GM12875 (cell line): ENCODE results near the gene RSAD1.

Source experiments
- H3K4me3 ChIP-seq: one replicate; pipeline ENCODE4 v1.5.1; 2011; ENCODE audit warnings: low read depth, low read length, control low read depth
- CTCF ChIP-seq: IDR thresholded peaks from 2 replicates; pipeline ENCODE4 v1.5.1; 2011; ENCODE audit warnings: low read depth, mild to moderate bottlenecking, control low read depth, inconsistent platforms, low read length, moderate library complexity, borderline replicate concordance; ENCODE audit not compliant: insufficient read depth

The RSAD1 gene

DNA sequence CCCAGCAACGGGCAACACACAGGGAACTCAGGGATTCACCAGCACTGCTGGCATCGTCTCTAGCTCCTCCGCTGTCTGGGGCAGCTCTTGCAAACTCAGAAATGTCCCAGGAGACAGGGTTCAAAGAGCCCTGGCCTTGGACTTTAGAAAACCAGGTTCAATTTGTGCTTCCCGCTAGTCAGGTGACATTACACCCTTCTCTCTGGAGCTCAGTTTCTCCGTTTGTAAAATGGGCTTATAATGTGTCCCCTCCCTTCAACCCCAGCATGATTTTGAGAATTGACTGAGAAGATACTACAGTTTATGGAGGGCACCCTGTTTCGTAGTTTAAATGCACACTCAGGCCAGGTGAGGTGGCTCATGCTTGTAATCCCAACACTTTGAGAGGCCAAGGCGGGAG, 27.6 kb downstream of the RSAD1 start:
- no peak for TF ChIP-seq CTCF
- no peak overlapping the region for H3K4me3 ChIP-seq

DNA sequence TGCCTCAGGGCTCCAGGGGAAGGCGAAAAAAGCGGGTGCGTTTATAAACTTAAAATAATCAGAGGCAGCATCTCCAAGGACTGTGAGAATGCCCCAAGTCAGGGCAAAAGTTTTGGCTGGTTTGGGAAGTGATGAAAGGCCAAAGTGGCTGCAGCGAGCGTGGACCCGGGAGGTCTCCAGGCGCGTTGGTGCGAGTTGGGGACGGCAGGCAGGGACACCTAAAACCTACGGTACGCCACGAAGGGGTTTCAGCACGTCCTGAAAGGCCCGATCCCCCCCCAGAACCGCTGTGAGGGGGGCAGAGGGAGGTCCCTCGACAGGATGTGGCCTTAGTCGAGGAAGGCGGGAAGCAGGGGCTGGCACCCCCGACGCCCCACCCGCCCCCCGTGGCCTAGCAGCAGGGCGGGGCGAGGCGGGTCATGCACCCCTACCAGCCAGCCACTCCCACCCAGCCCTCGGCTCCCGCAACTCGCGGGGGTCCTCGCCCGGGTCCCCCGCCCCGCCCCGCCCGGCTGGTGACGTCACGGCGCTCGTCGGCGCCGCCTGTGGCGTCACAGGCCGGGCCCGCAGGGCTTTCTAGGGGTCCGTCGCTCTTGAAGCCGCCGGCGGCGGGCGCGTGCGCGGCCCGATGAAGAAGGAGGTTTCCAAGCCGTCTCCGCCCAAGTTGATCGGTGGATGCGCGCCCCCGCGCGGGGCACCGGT, 29.4 kb downstream of the RSAD1 start, which contains the start of gene MYCBPAP:
TSS of gene MYCBPAP (plus strand) at position 569 of the 702 bp plus-strand sequence. CDS start 236 bp downstream, outside the sequence.
- TF ChIP-seq CTCF = peak; percentile 34; the same call in 1 of the 2 replicates
- H3K4me3 ChIP-seq = peak within 1 kb of the TSS; percentile 49

DNA sequence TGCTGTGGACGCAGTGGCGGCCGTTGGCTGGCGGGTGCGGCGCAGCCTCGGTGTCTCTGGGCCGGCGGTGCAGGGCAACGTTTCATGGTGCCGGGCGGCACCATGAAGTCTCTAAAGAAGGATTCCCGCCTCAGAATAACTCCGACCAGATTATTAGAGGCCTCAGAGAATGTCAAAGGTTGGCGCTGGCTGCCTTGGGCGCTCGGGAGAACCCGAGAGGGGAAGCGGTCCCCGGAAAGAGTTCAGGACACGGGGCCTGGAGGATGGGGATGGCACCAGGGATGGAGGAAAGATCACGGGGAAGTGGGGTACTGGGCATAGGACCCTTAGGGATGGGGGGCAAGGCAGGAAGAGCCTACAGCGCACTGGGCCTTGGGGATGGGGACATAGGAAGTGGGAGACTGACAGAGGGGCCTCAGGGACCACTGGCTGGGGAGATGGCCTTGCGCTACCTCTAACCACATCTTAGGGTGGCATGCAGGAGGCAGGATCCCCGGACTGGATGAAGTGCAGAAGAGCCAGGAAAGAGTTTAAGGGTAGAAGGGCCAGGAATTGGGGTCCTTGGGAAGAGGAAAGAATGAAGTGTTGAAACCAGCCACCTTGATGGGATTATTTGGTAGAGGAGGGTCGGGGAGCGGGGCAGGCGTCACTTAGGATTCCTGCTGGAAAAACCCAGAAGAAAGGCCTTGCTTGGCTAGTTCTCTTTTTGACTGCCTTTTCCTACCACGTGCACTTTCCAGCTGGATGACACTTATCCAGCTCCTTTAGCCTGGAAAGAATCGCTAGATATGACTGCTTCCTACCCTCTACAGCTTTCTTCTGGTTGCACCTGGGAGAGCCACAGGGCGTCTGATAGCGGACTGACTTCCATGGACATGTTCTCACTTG, 30.2 kb downstream of the RSAD1 start:
- TF ChIP-seq CTCF = no peak
- H3K4me3 ChIP-seq = peak overlapping the region; percentile 49

- no peak for TF ChIP-seq CTCF
- H3K4me3 ChIP-seq = no peak overlapping the region
These were observed 32.4 kb downstream of the RSAD1 start for GRCh38 chr17:50511058-50511457.

DNA sequence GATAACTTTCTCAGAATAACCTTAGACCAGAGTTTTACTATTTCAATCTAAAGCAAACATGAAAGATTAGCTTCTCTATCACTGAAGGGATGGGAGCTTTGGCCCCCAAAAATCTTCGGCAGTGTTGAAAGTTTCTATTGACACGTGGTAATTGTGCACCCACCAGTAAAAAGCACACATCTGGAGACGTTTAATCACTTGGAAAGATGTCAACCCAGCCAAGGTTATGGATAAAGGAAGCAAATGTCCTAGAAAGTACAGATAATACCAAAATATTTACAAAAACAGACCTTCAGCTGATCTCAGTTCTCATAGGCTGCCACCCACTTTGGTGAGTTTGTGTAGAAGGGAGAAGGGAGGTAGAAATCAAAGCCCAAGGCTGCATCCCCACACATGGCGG, 34.8 kb downstream of the RSAD1 start:
- H3K4me3 ChIP-seq = no peak overlapping the region
- TF ChIP-seq CTCF = no peak

GRCh38 chr17:50514388-50514787, 35.7 kb downstream of the RSAD1 start:
- H3K4me3 ChIP-seq = no peak overlapping the region
- no peak for TF ChIP-seq CTCF
